HG02981 (cell line): Measurements from ENCODE around the gene AREG.
"Not testable (repeated sequence)": the region's sequence is repeated elsewhere in the genome, so short reads cannot be mapped to it uniquely, and the experiment has no call there.

Experiments
- ATAC-seq: cut with Tn5 transposase; IDR thresholded peaks from one replicate; pipeline ENCODE4 v1.9.1; 2021; ENCODE audit warnings: mild to moderate bottlenecking, moderate library complexity; ENCODE audit not compliant: unreplicated experiment

The AREG gene

DNA sequence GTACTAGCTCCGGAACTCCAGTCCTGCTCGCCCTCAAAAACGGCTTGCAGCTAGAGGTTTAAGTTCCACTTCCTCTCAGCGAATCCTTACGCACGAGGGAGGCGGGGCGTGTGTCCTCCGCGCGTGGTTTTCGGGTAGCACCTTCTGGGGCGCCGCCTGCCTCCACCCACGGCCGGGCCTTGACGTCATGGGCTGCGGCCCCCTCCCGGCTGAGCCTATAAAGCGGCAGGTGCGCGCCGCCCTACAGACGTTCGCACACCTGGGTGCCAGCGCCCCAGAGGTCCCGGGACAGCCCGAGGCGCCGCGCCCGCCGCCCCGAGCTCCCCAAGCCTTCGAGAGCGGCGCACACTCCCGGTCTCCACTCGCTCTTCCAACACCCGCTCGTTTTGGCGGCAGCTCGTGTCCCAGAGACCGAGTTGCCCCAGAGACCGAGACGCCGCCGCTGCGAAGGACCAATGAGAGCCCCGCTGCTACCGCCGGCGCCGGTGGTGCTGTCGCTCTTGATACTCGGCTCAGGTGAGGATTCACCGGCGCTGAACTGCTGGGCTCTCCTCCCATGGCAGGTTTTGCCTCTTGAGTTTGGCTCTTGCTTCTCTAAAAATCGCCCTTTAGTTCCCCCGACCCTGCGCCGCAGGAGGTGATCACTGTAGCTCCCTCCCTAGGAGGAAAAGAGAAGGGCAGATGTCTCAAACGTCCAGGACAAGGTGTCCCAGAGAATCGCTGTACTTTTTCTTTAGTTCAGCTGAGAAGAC lies at the start of gene AREG:
AREG (plus strand) TSS at position 246 of the 752 bp plus-strand sequence; CDS start at position 456, 210 bp downstream.
- ATAC-seq, result peak; percentile 88

DNA sequence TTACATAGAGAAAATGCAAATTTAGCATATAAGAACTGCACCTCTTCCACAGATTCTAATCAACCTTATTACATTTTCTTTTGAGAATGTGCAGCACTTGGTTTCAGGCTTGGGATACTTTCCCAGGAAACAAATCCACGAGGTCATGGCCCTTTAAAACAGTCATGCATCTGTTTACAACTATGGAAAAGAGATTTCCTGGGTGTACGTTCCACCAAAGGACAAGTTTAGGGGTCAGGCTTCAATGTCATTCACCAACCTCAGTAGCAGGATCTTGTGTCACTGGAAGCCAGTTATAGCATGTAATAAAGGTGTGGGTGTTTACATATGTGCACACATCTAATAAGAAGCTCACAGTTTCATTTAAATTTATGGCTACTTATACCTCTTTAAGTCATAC lies 49.3 kb upstream of the AREG start:
- no peak for ATAC-seq

- no peak for ATAC-seq
These were observed 47.0 kb upstream of the AREG start for GRCh38 chr4:74397748-74398426.

DNA sequence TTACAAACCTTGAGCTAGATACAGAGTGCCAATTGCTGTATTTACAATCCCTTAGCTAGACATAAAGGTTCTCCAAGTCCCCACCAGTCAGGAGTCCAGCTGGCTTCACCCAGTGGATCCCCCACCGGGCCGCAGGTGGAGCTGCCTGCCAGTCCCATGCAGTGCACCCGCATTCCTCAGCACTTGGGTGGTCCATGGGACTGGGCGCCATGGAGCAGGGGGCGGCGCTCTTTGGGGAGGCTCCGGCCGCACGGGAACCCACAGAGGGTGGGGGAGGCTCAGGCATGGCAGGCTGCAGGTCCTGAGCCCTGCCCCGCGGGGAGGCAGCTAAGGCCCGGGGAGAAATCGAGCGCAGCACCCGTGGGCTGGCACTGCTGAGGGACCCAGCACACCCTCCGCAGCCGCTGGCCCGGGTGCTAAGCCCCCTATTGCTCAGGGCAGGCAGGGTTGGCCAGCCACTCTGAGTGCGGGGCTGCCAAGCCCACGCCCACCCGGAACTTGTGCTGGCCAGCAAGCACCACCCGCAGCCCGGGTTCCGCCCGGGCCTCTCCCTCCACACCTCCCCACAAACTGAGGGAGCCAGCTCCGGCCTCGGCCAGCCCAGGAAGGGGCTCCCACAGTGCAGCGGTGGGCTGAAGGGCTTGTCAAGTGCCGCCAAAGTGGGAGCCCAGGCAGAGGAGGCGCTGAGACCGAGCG lies 45.9 kb upstream of the AREG start:
- not testable (repeated sequence) for ATAC-seq

DNA sequence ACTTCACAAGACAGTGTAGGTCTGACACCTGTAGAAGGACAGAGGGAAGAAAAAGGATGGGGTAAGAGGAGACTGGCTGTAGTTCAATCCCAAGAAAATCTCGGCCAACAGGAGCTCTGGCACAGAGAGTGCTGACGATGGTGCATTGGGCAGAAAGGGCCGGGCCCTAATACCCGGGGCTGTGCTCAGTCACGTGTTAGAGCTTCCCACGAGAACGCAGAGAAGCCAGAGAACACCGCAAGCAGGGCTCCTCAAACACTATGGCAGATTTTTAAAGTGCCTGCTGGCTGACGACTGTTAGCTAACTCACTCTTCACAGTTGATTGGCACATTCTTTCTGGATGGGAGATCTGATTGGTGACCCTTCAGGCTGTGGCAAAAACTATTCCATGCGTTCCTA lies 44.5 kb upstream of the AREG start:
- no peak for ATAC-seq

DNA sequence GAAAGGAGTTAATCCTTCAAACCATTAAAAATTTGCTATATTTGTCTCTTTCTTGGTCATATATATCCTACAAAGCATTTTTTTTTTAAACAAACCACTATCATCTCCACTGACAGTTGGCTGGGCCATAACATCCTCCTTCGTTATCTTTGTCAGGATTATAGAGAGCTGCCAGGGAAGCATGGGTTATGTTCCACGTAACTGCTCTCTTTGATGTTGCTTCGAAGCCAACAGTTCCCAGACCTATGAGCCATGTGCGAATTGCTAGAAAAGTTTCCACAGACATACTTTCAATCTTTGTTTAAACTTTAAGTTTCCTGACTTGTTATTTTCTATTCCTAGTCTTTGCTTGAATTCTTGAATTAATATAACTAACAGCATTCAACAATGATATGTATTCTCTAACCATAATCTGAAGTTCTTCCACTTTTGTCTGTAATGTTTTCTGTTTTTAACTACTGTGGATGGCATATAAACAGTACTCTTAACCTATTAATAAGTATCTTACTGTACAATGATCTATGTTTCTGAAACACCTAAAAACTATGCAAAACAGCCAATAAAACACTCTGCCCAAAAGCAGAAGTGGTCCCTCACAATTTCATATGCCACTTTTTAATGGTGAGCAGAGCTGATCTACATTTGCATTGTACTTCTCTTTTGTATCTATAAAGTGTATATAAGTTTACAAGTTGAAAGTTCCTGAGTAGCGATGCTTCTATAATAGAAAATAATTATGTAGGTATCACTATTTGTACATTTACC lies 42.1 kb upstream of the AREG start:
- ATAC-seq, result peak; percentile 98

- ATAC-seq, result no peak
These were observed 37.0 kb upstream of the AREG start for GRCh38 chr4:74407891-74408290.

- no peak for ATAC-seq
These were observed 36.3 kb upstream of the AREG start for GRCh38 chr4:74408639-74409038.

DNA sequence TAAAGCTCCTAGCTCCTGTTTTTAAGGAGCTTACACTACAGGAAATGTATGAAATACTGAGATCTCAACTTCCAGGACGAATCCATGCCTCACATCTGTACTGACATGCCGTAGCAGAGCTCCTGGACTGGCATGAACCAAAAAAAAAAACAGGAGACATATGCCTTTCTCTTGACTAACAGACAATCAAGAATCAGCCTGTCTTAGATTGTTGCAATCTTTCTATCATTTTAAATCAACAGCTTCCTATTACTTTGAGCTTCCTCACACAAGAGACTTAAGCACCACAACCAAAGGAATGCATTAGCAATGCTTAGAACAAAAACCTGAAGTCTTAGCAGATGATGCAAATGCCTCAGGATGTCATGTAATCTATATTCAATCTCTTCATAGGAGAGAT lies 34.7 kb upstream of the AREG start:
- no peak for ATAC-seq

GRCh38 chr4:74412225-74412624 lies 32.7 kb upstream of the AREG start:
- no peak for ATAC-seq

GRCh38 chr4:74413265-74413664 lies 31.7 kb upstream of the AREG start:
- no peak for ATAC-seq

DNA sequence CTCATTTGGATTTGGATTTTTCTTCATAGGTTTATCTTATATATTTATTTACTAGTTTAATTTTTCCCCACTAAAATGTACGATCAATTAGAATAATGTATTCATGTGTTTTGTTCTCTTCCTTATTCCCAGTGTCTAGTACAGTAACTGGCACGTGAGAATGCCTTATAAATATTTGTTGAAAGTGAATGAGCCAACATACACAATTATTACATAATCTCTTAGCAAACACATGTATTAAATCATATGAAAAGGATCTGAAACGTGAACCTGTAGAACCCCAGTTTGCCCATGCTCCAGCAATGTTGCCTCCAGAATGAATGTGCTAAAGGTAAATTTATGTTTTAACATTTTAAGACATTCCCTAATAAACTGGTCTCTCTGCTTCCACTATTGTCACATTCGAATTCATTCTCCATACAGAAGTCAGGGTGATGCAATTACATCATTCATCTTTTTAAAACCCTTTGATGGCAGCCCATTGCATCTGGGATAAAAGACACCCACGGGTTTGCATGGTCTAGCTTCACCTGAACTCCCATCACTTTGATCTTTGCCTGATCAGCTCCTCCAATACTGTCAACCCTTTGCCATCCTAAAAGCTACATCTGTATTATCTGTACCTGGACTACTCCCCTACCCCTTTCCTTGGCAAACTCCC lies 30.7 kb upstream of the AREG start:
- no peak for ATAC-seq

DNA sequence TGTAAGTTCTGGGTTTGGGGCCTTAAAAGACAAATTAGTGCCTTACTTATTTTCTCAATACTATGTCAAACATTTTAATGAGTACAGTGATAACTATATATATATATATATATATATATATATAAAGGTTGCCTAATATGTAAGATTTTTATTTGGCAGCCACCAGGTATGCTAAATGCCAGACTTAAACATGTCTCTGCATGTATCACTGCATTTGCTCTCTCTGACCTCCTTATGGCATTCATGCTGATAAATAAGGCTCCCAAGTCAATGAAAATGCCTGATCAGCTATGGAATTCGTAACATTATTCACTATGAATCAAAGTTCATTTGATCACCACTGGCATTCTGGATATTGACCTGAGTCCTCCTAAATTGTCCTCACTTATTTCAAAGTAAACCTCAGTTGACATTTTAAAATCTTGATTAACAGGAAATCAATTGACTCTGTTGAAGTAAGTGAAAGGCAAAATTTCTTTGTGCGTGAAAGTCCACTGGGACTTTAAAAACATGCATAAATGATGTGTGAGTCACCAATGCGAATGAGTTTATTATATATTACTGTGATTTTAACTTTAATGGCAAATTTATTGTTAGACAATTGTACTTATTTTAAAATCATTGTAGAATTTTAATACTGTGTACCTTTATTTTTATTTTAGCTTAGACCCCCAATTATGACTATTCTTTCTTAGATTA lies 29.2 kb upstream of the AREG start:
- ATAC-seq, result no peak

- no peak for ATAC-seq
These were observed 26.8 kb upstream of the AREG start for GRCh38 chr4:74418063-74418670.

DNA sequence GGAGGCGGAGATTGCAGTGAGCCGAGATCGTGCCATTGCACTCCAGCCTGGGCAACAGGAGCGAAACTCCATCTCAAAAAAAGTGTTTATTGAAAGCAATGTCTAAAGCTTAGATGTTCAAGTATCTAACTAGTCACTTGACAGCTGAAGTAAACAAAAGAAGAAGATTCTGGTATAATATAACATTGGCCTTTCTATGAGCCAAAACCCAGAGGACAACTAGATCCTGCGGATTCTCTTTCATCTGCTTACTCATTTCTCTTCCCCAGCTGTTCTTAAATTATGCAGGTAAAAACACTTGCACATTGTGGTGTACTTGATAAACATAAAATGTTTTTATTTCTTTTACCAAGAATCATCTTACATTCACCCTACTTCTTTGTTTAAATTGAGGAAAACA lies 24.1 kb upstream of the AREG start:
- no peak for ATAC-seq

DNA sequence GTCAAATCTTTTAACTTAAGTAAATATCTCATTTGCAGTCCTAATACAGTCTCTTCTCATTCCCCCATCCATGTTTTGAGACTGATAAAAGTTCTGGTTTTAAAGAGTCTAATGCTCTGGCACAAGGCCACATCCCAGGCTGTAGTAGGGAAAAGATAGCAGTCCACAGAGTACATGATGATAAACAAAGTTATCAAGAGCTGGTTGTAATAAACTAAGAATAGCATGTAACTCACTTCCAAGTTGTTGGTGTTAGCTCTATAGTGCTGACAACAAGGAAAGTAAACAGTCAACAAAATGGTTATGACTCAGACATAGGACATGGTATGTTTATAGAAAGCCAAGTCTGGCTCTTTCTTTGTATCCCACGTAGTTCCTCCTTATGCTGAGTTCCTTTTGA lies 21.8 kb upstream of the AREG start:
- ATAC-seq, result no peak

GRCh38 chr4:74424111-74424510 lies 20.8 kb upstream of the AREG start:
- ATAC-seq, result no peak

- ATAC-seq, result no peak
These were observed 18.8 kb upstream of the AREG start for GRCh38 chr4:74426101-74426500.

DNA sequence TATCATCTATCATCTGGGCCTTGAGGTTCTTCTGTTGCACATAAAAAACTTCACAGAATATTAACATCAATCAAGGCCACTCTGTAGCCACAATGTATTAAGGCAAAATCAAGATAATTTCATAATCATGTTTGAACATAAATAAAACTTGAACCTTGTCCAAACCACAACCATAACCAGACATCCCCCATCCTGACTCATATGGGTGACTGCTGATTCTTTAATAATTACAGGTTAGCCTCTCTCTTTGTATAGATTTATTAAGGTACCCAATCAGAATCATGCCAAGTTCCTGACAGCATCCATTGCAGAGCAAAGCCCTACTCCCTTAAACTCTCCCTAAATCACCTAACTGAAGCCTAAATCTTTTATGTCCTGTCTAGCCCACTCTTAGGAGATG lies 16.7 kb upstream of the AREG start:
- no peak for ATAC-seq
